GM18870 (cell line): Measurements from ENCODE around the gene PARK7.

Experiments used
- ATAC-seq: cut with Tn5 transposase; IDR thresholded peaks from one replicate; pipeline ENCODE4 v1.9.1; 2021; ENCODE audit warnings: moderate library complexity; ENCODE audit not compliant: unreplicated experiment

The PARK7 gene

GRCh38 chr1:7980984-7981383 is 19.5 kb downstream of the PARK7 start:
- no peak for ATAC-seq

- no peak for ATAC-seq
These were observed 21.7 kb downstream of the PARK7 start for GRCh38 chr1:7983086-7983778.

DNA sequence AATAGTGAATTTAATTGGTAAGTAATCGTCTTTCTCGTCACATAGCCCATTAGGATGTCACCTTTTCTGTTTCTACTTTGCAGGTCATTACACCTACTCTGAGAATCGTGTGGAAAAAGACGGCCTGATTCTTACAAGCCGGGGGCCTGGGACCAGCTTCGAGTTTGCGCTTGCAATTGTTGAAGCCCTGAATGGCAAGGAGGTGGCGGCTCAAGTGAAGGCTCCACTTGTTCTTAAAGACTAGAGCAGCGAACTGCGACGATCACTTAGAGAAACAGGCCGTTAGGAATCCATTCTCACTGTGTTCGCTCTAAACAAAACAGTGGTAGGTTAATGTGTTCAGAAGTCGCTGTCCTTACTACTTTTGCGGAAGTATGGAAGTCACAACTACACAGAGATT is 23.3 kb downstream of the PARK7 start:
- no peak for ATAC-seq

DNA sequence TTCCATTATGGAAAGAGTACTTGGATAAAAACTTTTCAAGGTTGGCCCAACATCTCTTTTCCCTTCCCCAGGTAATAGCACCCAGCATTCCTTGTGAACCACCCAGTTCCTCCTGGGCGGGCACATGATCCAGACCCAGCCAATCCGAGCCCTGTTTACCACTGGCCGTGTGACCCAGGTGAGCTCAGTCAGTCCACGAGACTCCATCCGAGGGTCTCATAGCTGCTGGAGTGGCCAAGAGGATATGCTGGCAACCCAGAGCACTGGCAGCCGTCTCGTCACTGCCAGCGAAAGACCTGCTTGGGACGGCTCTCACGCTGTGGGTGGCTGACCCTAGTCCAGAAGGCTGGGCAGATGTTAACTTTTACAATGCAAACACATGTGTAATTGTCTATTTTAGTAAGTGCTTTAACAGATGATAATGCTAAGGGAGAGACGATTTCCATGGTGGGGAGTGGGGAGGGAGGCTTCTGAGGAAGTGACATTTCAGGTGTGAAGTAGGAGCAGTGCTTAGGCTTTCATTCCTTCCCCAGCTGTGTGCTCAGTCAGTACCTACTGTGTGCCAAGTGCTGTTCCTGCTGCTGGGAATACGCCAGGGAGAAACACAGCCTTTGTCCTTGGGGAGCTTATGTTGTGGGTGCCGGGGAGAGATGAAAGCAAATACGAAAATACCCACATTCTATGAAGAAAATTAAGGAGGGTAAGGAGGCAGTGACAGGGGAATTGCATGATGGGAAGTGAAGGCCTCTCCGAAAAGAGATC is 24.5 kb downstream of the PARK7 start:
- no peak for ATAC-seq

DNA sequence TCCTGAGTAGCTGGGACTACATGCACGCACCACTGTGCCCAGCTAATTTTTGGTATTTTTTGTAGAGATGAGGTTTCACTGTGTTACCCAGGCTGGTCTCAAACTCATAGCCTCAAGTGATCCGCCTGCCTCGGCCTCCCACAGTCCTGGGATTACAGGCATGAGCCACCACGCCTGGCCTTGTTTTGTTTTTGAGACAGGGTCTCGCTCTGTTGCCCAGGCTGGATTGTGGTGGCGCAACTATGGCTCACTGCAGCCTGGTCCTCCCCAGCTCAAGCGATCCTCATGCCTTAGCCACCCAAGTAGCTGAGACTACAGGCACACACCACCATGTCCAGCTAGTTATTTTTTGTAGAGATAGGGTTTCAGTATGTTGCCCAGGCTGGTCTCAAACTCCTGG is 26.0 kb downstream of the PARK7 start:
- no peak for ATAC-seq

DNA sequence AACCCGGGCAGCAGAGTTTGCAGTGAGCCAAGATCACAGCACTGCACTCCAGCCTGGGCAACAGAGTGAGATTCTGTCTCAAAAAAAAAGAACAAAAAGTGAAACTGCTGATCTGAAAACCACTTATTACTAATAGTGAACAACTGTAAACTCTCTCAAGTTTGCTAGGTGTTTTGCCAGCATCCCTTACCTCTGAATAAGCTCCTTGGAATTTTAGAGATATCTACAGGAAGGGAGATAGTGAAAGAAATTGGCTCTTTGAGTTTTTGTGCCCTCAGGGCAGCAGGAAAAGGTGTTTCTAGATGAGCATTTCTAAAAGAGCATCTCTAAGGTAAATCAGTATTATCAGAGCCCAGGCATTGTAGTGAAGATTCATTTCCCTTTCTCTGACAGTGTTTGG is 27.1 kb downstream of the PARK7 start:
- no peak for ATAC-seq

DNA sequence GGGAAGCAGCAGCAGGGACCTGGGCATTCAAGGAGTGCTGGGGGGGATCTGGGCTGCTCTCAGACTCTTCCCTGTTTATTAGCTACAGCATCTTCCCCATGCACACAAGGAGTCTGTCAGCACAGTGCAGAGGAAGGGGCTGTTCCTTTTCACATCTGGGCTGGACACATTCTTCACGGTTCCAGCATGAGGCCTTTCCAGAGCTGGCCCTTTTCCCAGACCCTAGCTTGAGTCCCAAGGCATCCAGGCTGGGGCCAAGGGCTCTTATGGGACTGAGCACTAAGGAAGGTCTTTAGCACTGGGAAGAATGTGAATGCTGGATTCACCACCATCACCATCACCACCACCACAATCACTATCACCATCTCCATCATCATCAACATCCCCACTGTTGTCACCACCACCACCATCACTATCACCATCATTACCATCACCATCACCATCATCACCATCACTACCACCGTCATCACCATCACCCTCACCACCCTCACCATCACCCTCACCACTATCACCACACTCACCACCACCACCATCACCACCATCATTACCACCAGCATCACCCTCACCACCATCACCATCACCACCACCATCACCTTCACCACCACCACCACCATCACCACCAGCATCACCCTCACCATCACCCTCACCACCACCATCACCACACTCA is 28.4 kb downstream of the PARK7 start:
- ATAC-seq, result no peak

GRCh38 chr1:7991504-7992440 is 30.3 kb downstream of the PARK7 start:
- ATAC-seq, result no peak

DNA sequence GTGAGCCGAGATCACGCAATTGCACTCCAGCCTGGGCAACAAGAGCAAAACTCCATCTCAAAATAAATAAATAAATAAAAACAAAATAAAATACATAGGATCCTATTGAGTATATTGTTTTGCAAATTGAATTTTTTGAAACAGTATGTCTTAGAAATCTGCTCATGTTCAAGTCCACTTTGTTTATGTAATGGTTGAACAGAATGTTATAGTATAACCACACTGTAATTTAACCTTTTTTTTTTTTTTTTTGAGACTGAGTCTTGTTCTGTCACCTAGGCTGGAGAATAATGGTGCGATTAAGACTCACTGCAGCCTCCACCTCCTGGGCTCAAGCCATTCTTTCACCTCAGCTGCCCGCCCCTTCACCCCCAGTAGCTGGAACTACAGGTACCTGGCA is 31.4 kb downstream of the PARK7 start:
- no peak for ATAC-seq

- ATAC-seq, result peak; percentile 79
These were observed 32.3 kb downstream of the PARK7 start for GRCh38 chr1:7993593-7994479.

GRCh38 chr1:7994827-7995226 is 33.3 kb downstream of the PARK7 start:
- no peak for ATAC-seq

GRCh38 chr1:7995437-7995836 is 33.9 kb downstream of the PARK7 start:
- no peak for ATAC-seq

- ATAC-seq, result no peak
These were observed 40.9 kb downstream of the PARK7 start for GRCh38 chr1:8002329-8002910.

GRCh38 chr1:8002921-8003320 is 41.4 kb downstream of the PARK7 start:
- no peak for ATAC-seq

DNA sequence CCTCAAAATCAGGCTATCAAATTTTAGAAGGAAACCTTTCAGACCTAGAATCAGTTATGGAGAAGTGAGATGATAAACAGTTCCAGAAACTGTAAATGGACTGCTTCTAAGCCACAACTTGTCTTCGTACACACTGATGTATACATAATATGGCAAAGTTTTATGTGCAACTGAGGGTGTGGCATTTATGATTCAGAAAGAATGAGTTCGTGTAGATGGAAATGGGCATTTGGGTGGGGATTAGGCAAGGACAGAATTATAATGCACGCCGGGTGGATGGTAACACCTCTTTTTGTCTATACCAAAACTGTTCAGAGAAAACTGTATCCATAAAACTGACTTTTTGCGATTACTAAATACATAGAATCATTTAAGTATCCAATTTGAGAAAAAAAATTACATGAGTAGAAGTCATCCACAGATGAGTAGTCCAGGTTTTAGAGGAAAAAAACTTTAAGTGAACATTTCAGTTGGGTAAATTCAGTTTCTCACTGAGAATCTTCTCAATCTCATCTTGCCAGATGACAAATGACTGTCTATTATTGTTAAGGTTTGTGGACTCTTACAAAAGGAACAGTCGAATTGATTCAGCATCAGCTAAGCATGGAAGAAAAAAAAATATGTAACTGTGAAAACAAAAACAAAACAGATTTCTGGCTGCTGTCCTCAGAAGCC is 42.1 kb downstream of the PARK7 start:
- no peak for ATAC-seq

DNA sequence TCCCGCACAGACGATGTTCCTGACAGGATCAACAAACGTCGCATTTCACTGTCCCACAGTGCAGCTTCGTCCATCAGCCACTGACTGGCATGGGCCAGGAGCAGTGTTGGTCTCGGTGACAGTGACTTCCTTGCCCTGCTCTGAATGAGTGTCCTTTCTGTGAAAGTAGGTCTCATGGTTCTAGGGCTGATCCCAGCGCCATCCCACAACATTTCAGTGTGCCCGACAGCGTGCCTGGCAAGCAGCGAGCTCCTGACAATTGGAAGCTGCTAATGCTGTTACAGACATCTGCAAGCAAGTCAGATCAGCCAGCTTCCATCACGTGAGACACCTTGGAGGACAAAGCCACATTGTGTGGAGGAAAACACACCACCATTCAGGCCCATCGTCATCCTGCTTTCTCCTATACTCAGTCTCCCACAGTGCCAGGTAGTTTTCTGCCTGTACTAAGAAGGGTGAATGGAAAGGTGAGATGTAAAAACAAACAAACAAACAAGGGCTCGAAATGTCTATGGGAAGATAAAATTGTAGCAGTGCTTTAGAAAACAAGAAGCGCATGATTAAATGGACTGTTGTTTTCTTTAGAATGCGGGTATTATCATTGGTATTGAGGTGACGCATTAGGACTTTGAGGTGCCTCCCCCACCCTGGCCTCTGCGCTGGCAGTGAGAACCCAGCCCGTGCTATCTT is 42.7 kb downstream of the PARK7 start:
- no peak for ATAC-seq

DNA sequence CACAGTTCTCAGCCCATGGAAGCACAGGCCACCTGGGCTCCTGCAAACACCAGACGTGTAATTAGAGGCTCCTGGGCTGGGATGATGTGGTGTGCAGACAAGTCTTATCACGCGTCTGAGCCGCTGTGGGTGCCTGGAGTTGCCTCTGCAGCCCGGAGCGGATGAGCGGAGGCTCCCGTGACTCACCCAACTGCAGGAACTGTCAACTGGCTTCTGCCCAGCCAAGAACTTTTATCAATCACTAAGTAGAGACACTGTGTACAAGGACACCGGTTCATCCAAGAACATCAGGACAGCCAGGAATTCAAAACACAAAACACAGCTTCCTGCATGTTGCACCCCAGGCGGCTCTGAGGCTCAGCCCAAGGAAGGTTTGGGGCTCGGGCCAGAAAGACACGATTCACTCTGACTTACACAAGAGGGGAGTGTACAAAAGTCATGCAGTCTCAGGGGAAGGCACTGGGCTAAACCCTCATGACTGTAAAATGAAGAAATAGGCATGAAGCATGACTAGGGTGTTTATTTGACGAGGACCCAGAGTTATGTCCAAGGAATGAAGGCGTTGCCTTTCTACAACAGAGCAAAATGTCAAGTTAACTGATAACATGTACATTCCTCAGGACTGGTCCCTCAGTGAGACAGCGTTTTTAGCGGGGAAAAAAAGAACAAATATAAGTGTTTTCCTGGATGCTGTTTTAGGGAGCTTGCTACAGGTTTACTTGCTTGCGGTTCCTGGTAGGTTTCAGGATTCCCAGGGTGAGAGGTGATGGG is 43.5 kb downstream of the PARK7 start:
- no peak for ATAC-seq
